Hair follicular keratinocyte (primary cell): ENCODE data around the gene TGFB1. TPM values are rescaled to one million over a fixed set of nuclear protein-coding genes. Genes with fewer than 3 reads are reported as not detected.

Source experiments
- total RNA-seq: library from RNA; depleted of rRNA; stranded (reverse); fragments of >200 nt; gene quantifications from 2 replicates; pipeline ENCODE4 v1.2.3, GENCODE V29; 2015

Gene TGFB1
- 17.8 and 24.1 TPM in 2 replicates for total RNA-seq

DNA sequence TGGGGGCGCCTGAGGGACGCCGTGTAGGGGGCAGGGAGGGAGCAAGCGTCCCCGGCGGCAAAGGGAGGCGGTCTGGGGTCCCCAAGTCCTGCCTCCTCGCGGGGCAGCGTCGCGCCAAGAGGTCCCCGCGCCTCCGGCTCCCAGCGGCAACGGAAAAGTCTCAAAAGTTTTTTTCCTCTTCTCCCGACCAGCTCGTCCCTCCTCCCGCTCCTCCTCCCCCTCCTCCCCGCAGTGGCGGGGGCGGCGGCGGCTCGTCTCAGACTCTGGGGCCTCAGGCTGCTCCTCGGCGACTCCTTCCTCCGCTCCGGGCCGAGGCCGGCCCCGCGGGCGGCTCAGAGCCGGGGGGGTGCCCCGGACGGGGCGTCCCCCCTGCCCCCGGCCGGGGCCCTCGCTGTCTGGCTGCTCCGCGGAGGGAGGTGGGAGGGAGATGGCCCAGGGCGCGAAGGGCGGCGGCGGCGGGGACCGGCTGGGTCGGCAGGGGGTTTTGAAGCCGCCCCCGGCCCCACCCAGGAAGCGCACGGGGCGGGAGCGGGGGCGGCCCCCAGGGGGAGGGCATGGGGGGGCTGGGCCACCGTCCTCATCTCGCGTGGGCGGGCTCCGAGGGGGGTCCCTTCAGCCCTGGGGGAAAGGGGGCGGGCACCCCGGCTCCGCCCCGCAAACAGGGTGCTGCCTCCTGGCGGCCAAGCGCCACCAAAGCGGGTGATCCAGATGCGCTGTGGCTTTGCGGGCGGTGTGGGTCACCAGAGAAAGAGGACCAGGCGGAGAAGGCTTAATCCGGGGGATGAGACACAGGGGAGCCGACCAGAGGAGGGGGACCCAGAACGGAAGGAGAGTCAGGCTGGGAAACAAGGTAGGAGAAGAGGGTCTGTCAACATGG, at the start of gene TGFB1:
Gene TGFB1 (minus strand): TSS at position 457 of the 877 bp plus-strand sequence. CDS start 878 bp downstream, outside the sequence.

DNA sequence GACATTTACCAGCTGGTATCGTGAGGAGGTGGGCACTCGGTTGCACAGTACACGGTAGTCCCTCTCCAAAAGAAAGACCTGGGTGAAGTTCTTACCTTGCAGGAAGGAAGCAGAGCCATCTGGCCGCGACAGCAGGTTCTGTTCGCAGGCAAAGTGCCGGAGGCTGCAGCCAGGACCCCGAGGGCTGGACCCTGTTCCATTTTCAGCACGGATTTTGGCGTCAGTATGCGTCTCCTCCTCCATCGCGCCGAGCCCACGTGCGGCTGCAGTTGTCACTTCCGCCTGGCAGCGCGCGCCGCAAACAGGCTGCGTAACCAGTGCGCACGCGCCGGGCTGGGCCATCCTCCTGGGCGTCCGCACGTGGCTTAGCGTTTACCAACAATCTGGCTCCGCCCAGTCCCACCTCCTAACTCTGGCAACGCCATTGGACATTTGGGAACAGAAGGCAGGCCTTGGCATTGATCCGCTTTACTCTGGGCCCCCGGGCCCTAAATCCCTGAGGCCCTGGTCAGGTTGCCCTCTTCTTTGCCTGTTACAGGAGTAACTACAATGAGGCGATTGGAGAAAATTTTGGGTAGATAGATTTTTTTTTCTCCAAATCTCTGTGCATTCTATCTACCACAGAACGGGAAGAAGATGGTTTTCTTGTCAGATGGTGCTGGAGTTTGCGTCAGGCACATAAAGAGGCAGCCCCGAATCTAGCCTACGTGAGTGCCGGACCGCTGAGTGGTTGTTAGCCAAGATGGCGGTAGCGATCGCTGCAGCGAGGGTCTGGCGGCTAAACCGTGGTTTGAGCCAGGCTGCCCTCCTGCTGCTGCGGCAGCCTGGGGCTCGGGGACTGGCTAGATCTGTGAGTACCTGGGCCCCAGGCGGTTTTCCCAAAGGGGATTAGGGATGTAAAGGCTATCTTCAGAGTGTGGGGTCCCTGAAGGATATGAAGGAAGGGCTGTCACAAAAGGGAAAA, 43.6 kb upstream of the TGFB1 start, which contains the start of the genes BCKDHA and EXOSC5:
Gene BCKDHA (plus strand): TSS at position 733 of the 964 bp plus-strand sequence. CDS start 10 bp downstream, at position 743.
Gene EXOSC5 (minus strand): TSS at position 274 of the 964 bp plus-strand sequence. CDS start 31 bp downstream, at position 243.

DNA sequence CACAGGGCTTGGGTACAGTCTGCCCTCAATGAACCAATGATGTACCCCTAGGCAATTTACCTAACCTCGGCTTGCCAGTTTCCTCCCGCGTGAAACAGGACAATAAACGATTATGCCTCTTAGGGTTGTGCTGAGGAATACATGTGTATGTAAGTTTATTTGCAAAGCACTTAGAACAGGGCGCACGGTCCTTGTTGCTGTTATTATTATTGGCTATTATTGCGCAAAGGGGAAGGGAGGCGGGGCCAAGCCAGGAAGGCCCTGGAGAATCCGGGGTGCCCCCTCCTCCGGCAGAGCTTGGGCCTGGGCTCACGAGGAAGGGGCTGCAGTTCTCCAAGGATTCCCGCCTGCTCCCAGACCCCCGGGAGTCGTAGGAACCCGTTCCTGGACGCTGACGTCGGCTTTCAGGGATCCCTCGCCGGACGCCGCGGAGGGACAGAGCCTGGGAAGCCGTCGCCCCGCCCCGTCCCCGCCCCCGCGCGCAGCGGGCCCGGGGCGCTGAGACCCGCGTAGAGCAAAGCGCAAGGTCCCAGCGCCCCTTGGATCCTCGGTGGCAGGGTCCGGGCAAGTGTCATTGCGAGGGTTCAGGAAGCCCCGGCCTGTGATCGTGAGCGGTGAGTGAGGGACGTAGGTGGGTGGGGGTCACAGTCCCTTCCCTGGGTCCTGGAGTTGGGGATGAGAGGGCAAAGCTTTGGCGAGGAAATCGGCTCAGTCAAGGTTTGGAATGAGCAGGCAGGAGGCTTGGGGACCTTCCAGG, 22.7 kb upstream of the TGFB1 start, which contains the start of gene TMEM91:
Gene TMEM91 (plus strand): TSS at position 293 of the 757 bp plus-strand sequence. CDS start 1,777 bp downstream, outside the sequence.

DNA sequence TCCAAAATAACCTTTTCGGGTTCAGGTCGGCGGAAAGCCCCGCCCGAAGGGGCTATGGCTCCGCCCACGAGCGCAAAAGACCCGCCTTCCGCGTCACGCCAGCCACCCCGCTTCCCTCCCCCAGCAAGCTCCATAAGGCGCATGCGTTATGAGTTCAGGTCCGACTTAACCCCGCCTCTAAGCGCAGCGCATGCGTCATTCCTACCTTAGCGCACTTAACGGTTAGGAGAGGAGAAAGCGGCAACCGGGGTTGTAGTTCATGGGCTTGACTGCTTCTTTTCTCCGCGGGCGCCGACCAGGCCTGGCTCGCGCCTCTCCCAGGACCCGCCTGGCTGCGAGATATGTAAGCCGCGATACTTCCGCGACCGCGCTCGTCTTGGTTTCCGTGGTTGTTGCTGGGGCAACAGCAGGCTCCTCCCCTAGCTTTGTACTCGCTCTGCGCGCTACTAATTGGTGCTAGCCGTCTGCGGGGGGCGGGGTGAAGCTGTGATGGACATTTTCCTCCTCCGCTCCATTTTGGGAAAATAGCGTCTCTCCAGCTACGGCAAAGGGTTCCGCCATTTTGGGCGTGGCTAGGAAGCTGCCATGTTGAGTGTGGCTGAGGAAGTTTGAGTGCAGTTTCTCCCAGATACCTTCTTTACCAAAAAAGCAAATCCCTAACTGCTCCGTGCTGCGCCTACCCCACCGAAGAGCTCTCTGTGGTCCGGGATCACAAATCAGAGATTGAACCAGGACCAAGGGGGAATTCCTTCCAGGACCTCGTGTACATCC, 10.2 kb upstream of the TGFB1 start, which contains the start of gene B9D2:
Gene B9D2 (minus strand): TSS at position 397 of the 771 bp plus-strand sequence. CDS start 630 bp downstream, outside the sequence.

DNA sequence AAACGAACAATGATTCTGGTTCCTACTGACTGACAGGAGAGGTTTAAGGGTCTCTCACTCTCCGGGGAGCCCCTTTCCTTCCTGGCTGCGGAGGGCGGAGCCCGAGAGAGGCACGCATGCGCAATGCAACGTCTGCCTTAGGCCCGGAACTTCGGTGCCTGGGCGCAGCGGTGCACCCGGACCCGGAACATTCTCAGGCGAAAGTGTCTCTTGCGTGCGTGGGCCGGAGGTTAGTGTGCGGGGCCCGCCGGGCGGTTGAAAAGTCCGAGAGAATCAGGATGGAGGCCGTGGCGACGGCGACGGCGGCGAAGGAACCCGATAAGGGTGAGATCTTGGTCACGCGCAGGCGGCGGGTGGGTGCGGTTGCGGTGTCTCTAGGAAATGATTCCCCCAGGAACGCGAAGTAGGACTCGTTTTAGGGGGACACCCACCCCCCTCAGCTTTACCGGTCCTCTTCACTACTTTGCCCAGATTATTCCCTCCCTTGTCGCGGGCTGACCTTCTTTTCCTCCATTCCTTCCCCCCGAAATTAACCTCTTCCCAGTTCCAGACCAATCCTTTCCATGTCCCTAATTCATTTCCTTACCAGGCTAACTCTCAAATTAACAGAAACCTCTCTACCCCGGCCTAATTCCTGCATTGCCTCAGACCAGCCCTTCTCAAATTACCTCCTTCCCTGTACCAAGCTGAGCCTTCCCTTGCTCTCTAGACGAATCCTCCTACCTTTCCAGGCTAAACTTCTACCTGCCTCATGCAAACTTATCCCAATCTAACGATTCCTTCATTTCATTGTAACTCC, 43.5 kb downstream of the TGFB1 start, which contains the start of gene CCDC97:
Gene CCDC97 (plus strand): TSS at position 140 of the 799 bp plus-strand sequence. CDS start 139 bp downstream, at position 279.

Other genes with a start within 250 kb of the TGFB1 start
- not detected in 2 replicates for gene CYP2F1, start 239.5 kb downstream of the TGFB1 start, total RNA-seq
- gene CYP2S1, start 160.7 kb downstream of the TGFB1 start, total RNA-seq = 6.8 and 7.8 TPM in 2 replicates
- gene AXL, start 134.7 kb downstream of the TGFB1 start, total RNA-seq = 66.6 and 94.9 TPM in 2 replicates
- 88.9 and 118 TPM in 2 replicates for gene HNRNPUL1, start 89.5 kb downstream of the TGFB1 start, total RNA-seq
- gene CCDC97, start 43.8 kb downstream of the TGFB1 start, total RNA-seq = 7.7 and 8.1 TPM in 2 replicates
- 6.5 and 7.0 TPM in 2 replicates for gene B9D2, start 10.2 kb upstream of the TGFB1 start, total RNA-seq
- gene TMEM91, start 22.6 kb upstream of the TGFB1 start, total RNA-seq = 8.2 and 12.5 TPM in 2 replicates
- gene EXOSC5, start 43.4 kb upstream of the TGFB1 start, total RNA-seq = 30.5 and 45.2 TPM in 2 replicates
- gene BCKDHA, start 43.9 kb upstream of the TGFB1 start, total RNA-seq = 41.0 and 57.4 TPM in 2 replicates
- gene B3GNT8, start 73.5 kb upstream of the TGFB1 start, total RNA-seq = 6.3 and 9.4 TPM in 2 replicates
- 53.7 and 76.6 TPM in 2 replicates for gene DMAC2, start 86.0 kb upstream of the TGFB1 start, total RNA-seq
- not detected in 2 replicates for gene ERICH4, start 89.2 kb upstream of the TGFB1 start, total RNA-seq
- not detected in 2 replicates for gene CEACAM21, start 222.2 kb upstream of the TGFB1 start, total RNA-seq